ENCODE results near the gene ADRA2C.
A peak's percentile ranks its signal among the peaks of the same experiment; 100 is the strongest.

ADRA2C gene

DNA sequence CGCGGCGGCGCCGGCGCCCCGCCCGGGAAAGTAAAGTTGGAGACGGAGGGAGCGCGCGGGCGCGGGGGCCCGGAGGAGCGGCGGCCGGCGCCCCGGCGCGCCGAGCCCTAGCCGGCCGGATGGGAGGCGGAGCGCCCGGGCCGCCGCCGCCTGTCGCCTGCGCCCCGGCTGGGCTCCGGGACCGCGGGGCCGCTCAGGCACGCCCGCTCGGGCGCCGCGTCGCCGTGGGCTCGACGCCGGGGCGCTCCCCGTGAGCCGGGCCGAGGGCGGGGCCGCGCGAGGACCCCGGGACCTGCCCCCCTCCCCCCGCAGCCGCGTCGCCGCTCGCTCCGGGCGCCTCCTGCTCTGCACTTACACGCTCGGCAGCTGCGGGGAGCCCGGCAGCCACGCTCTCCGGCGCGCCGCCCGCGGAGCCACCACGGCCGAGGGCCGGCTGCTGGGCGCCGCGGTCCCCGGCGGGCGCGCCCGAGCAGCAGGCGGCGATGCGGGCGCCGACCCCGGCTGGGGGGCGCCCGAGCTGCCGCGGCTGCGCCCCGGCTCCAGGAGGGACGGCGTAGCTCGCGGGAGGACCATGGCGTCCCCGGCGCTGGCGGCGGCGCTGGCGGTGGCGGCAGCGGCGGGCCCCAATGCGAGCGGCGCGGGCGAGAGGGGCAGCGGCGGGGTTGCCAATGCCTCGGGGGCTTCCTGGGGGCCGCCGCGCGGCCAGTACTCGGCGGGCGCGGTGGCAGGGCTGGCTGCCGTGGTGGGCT lies at the start of gene ADRA2C:
ADRA2C (plus strand) TSS at position 350 of the 749 bp plus-strand sequence; CDS start at position 572, 222 bp downstream.
- DNase-seq (ENCODE audit: low read depth) = no peak

DNA sequence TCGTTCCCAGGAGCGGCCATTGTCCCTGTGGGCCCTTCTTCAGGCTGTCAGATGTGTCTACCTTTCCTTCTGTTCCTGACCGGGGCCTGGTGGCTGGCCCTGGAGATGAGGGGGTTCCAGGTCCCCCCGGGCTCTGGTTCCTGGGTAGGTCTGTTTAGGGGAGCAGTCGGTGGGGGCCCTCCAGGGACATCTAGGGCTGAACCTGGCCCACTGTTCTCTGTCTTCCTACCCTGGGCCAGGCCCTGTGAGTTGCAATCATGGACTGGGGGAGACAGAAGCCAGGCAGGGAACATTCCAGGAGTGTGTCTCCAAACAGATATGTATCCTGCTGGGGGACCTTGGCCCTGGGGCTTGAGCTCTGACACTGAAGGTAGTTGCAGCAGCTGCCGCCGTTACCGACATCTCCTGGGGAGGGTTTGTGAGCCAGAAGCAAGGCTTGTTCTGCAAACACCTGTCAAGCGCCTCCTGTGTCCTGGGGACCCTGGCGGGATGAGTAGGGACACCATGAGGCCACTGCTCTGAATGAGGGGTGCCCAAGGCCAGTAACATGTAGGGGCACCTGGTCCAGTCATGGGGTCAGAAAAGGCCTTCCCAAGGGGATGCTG lies 49.5 kb upstream of the ADRA2C start:
- DNase-seq (ENCODE audit: low read depth) = no peak

DNA sequence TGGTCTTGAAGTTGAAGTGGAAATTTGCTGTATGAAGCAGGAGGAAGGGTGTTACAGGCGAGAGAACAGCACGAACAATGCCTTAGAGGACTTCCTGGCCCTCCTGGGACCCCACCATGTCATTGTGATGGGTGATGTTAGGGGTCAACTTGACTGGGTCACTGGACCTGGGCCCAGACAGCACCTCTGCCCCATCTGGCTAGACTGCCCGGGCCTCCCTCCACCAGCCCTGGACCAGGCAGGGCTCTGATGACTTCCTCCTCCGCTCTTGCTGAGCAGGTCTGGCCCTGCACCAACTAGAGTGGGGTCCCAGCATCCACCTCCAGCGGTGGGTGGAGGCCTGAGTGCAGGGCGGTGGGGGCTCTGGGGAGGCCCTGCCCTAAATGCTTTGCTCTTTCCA lies 48.9 kb upstream of the ADRA2C start:
- no peak for DNase-seq (ENCODE audit: low read depth)

DNA sequence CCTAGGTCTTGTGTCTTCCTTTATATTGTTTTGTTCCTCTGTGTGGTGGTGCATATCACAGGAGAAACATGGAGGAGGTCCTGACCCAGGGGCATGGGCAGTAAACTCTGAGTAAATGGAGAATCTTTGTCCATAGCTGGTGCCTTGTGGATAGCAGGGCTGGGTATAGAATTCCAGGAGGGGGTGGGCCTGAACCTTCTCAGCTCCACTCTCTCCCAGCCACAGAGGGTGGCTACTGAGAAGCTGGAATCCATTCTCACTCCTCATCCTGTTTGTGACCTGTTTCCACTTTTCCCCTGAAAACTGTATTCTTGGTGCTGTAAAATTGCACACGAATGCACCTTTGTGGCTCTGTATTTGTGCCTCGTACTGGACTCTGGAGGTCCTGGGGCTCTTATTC lies 47.7 kb upstream of the ADRA2C start:
- DNase-seq (ENCODE audit: low read depth) = no peak

DNA sequence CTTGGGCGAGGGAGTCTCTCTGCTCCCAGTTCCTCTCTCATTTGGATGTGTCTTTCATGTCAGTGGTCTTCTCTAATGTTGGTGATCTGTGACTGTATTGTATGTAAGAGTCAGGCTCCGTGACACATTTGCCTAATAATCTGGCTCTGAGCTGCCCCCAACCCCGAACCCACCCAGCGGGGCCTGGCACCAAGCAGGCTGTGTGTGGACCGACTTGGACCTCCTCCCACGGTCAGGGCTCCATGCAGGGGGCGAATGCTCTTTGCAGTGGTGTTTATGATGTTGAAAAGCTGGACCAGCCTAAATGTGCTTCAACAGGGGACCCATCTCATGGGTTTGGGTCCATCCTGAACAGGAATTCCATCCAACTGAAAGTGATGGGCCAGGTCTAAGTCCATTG lies 47.0 kb upstream of the ADRA2C start:
- DNase-seq (ENCODE audit: low read depth) = no peak

DNA sequence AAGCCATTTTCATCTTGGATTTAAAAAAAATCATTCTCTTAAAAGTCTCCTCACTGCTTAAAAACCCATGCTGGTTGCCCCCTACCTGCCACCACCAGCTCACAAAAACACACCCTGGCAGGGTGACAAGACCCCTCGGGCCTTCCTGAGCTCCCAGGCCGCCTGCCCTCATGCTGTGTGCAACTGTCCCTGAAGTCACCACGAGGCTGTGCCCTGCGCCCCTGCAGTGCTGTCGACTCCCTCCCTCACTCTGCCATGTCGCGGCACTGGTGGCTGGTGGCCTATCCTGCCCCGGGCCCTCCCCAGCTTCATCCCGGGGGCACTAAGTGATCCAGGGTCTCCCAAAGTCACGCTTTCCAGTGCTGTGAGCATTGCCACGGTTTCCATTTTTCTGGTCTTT lies 46.3 kb upstream of the ADRA2C start:
- no peak for DNase-seq (ENCODE audit: low read depth)

DNA sequence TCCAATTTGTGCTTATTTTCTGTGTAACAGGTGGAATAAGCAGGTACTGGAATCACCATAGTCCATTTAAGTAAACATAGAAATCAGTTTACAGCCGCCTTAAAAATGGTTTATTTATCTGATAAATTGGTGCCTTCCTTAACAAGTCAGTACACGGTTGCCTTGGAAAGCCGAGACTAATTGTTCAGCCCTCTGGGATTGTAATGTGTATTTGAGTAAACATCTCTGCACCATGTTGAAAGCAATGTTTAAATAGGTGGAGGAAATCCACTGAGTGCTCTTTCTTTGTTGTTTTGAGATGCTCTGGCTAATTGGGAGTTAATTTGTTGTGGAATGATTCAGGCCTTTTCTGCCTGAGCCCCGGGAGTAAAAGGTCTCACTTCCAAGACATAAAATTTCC lies 45.7 kb upstream of the ADRA2C start:
- DNase-seq (ENCODE audit: low read depth) = no peak

DNA sequence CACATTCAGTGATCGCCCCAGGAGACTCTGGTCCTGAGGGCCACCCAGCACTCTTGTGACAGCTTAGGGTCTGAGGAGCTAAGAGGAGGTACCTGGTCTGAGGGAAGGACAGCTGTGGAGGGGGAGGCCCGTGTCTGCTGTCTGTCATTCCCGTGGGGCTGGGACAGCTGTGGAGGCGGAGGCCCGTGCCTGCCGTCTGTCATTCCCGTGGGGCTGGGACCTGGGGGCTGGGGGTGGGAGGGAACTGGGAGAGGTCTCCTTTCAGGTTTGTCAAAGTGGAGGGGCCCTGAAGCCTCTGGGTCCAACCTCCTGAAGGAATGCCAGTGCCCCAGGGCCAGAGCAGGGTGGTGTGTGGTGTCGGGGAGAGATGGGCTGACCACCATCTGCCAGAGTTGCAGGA lies 45.0 kb upstream of the ADRA2C start:
- DNase-seq (ENCODE audit: low read depth) = no peak

DNA sequence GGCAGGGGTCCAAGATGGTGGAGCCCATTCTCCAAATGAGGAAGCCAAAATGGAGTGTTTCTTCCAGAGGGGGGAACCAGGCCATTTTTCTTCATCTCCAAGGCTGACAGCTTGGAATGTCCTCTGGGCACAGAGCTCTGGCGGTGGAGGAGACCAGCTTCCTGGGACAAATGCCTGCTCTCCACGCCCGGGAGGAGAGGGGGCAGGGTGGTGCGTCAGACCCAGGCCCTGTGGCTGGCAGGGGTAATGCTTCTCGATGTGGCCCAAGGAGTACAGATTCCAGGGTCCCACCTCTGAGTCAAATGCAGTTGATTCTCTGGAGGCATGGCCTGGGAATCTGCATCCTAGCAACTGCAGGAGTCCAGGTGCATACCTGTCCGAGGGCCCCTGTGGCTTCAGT lies 44.6 kb upstream of the ADRA2C start:
- DNase-seq (ENCODE audit: low read depth) = no peak

DNA sequence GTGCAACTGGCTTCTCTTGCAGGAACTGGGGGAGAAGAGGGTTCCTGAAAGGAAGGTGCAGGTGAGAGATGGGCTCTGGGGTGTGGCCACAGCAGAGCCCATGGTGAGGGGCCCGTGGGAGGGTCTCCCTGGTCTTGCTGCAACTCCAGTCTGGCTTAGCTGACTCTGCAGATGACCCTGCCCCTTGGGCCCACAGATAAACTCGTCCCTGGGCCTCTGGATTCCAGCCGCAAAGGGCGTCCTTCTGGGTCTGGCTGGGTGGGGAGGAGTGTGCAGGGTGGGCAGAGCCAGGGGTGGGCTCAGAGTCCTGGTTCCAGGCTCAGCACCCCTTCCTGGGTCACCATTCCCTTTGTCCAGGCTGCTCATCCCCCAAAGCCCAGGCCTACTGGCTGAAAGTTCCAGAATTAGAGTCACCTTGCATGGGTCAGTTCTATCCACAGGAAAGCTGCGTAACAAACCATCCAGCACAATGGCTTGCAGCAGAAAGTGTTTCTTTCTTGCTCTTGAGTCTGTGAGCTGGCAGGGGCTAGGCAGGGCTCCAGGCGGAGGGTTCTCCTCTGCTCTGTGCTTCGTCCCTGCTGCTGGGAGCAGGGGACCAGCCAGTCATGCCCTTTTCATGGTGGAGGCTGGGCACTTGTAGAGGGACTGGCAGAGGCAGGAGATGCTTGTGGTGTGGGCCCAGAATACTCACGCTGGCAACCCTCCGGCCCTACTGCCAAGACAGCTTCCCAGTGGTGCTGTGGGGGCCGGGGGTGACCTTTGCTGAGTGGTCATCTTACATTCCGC lies 43.5 kb upstream of the ADRA2C start:
- no peak for DNase-seq (ENCODE audit: low read depth)

DNA sequence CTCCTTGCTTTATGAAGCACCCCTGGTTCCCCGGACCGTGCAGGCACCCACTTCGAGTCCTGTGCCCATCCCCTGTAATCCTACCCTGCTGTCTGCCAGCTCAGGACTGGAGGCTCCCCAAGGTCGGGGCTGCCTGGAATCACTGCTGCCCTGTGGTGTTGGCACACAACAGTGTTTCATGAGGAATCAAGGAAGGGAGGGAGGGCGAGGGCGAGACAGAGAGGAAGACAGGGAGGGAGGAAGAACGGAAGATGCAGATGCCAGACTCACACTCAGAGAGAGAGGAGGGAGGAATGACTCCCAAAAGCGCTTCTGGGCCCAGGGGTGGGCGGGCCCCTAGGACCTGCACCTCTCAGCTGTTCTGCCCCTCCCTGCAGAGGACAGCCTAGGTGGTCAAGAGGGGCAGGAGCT lies 42.9 kb upstream of the ADRA2C start:
- no peak for DNase-seq (ENCODE audit: low read depth)

DNA sequence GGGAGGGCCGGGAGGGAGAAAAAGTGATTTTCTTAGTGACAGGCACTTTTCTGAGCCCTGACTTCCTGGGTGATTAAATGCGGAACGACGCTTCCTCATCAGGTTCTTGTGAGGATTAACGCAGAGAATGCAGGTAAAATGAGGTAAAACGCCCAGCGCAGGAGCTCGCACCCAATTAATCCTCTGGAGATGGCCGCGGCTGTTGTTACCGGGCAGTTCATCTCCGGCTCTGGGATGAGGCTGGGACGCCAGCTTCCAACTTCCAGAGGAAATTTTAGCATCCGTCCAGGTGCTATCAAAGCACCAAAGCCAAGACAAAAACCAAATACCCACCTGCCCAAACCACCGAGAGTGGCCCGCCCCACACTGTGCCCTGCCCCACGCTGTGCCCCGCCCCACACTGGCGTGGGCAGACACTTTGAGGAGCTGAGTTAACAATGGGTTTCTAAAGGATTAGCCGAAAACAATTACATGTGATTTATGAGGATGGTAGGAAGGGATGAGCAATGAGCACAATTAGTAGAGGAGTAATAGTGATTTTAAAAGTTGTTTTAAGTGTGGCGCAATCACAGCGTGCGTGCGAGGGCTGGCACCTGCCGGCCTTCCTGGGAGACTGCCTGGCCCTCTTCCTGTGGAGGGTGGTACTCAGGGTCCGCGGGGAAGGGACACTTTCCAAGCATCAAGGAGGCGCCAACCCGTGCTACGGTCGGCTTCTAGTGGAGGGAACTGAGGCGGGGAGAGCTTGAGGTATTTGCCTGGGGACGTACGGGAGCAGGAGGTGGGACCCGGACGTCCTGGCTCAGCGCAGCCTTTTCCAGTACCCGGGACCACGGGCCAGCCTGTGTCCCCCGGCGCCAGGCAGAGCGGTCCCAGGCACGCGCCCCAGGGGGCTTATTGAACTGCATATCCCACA lies 41.6 kb upstream of the ADRA2C start:
- DNase-seq (ENCODE audit: low read depth) = no peak

DNA sequence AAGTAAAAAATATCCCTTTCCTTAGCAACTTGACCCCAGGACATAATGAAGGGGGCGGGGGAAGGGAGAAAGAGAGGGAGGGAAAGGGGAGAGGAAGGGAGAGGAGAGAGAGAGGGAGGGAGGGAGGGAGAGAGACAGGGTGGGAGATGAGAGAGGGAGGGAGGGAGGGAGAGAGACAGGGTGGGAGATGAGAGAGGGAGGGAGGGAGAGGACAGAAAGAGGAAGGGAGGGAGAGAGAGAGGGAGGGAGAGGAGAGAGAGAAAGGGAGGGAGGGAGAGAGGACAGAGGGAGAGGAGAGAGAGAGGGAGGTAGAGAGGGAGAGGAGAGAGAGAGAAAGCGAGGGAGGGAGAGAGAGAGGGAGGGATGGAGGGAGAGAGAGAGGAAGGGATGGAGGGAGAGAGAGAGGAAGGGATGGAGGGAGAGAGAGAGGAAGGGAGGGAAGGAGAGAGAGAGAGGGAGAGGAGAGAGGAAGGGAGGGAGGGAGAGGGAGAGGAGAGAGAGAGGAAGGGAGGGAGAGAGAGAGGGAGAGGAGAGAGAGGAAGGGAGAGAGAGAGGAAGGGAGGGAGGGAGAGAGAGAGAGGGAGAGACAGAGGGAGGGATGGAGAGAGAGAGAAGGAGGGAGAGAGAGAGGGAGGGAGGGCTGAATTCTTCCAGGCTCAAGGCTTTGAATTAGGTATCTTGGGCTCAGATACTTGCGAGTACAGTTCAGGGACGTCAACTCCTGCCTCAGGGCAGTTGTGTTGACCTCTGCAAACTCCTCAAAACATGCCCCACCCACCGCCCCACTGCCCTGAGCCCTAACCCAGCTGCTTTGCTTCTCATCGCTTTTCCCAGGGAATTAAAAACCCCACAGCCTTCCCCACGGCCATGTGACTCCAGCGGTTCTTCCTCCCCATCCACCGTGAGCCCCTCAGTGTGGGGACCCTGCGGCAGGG lies 40.0 kb upstream of the ADRA2C start:
- no peak for DNase-seq (ENCODE audit: low read depth)

DNA sequence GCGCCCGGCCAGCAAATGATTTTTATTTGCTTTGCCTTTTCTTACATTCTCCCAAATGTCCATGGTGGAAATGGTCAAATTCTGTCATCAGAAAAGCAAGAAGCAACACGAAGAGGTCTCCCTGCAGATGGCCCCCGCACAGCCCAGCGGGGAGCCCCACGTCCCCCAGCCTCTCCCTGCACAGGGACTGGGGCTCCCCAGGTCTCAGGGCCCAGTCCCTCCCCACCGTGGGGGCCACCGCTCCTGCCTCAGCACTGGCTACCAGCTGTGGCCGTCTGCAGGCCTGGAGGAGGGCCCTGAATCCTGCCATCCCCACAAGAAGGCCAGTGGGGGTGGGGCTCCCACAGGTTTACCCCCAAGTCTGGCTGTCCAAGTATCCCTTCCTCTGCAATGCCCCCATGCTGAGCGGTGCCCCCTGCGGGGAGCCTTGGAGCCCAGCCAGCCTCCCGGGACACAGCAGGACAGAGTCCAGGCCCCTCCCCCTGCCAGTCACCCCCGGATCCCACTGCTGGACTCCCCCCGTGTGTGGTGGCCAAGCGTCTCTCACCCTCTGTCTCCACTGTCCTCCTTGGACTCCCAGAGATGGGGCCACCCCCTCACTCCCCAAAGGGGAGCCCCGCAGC lies 38.2 kb upstream of the ADRA2C start:
- DNase-seq (ENCODE audit: low read depth) = no peak

DNA sequence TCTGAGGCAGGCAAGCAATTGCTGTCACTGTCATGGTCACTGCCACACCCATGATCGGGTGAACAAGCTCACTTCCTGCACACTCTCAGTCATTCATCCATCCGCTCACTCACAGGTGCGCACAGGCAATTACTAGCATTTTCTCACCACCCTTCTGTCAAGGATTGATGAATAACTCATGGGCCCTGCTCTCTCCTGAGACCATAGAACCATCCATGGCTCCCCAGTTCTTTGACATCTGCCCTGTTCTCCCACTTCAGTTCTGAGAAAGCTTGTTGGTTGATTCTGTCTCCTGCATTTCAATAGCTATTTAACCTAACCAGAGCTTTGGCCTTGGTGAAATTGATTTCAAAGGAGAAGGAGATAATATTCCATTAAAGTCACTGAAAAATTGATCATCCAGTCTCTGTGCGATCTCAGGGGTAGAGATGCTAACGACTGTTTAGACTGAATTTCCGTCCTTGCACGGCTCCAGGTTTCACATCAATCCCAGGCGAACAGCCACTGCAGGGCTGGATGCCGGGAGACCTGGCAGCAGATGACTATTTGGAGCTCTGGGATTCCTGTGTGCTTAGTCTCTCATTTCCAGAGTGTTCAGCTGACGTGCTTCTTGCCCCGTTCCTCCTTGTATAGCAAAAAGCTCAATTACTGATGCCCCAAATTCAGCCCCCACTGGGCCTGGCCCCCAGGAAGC lies 36.9 kb upstream of the ADRA2C start:
- peak; percentile 25 for DNase-seq (ENCODE audit: low read depth)

DNA sequence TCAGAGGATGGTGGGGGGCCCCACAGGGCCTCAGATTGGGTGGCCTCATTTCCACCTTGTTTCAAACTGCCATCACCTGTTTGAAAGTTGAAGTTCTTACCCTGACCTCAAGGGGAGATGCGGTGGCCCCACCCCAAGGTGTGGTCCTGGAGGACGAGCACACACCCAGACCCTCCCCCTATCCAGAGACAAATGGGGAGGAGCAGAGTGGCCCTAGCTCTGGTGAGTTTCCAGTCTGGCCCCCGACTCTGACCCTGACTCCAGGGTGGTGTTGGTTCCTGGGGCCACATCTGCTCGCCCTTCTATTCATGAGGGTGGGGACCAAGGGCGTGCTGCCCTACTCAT lies 36.3 kb upstream of the ADRA2C start:
- DNase-seq (ENCODE audit: low read depth) = no peak

DNA sequence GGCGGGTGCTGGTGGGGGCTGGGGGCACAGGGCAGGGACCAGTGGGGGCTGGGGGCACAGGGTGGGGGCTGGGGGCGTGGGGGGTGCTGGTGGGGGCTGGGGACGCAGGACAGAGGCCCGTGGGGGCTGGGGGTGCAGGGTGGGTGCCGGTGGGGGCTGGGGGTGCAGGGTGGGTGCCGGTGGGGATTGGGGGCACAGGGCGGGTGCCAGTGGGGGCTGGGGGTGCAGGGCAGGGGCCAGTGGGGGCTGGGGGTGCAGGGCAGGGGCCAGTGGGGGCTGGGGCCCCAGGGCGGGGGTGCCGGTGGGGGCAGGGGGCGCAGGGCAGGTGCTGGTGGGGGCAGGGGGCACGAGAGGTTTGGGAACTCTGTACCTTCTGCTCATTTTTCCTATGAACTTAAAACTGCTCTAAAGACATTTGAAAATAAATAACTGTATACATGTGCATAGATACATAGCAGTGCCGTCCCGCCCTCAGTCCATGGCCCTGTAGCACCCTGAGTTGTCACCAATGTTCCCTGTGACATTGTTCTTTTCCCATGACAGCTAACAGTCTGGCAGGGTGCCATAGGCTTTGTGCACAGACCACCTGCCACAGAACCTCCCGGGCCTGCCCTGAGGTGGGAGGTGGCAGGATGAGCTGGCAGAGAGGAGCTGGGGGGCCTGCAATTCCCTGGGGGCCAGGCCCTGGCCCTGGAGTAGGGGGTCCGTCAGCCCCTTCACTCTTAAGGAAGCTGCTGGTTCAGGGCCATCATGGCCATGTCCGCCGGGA lies 35.6 kb upstream of the ADRA2C start:
- no peak for DNase-seq (ENCODE audit: low read depth)

DNA sequence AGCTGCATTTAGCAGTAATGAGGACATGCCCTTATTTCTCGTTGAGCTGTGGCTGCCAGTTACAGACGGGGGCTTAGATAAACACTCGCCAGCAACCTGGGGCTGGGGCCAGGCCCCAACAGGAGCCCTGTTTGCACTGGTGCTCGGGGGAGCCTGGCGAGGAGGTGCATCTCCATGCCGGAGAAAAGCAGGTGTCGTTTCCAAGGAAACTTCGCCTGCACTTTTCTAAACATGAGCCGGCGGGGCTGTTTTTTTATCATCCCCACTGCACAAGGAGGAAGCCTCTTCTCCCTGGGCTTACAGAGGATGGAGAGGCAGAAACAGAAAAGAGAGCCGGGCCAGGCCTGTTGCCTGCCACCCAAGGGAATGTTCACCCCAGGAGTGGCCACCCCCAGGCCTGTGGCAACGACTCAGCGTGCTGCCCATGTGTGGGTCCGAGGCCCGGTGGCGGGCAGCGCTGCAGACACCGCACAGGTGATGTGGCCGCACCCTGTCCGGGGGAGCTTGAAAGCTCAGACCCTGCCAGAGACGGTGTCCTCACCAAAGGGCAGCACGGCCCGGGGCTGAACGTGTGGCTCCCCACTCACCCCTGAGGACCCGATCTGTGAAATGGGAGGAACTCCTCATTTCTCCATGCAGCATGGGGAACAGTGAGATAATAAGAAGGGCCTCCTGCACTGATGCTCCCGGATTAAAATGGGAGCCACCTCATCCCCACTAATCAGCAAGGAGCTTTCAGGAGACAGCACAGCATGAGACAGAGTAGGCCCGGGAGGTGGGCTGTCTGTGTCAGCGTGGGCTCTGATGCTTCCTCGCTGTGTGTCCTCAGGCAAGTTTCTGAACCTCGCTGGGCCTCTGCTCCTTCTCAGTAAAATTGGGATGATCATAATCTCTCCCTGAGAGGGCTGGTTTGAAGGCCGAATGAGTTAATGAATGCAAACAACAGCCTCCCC lies 33.8 kb upstream of the ADRA2C start:
- DNase-seq (ENCODE audit: low read depth) = no peak

Measured in GM04503 (cell line).